ENCODE results near the gene TCEAL9. TPM values are rescaled to one million over a fixed set of nuclear protein-coding genes. Genes with fewer than 3 reads are reported as not detected.

Gene TCEAL9
- total RNA-seq (2014; rRNA removed; shearing (Covaris generic); ENCODE audit: low replicate concordance) = 13.2 and 18.8 TPM in 2 replicates

- no peaks in the 10 kb centered on the region for H3K9me3 ChIP-seq (ENCODE audit: low read length)
- DNase-seq = peak; percentile 70
- no peaks in the 10 kb centered on the region for H3K79me2 ChIP-seq (ENCODE audit: low read length)
- no peaks in the 10 kb centered on the region for H3K27me3 ChIP-seq (ENCODE audit: low read length)
- no peaks in the 10 kb centered on the region for H3K36me3 ChIP-seq (ENCODE audit: insufficient read depth, low read length)
- no peak within 1 kb of the TSS for H3K27ac ChIP-seq (ENCODE audit: low read length)
- peaks cover 8% of the 10 kb centered on the region; the same call in 1 of the 2 replicates for H3K4me1 ChIP-seq (ENCODE audit: low read length)
- H3K9ac ChIP-seq (ENCODE audit: low read length) = peak within 1 kb of the TSS; percentile 73
- H3K4me3 ChIP-seq (ENCODE audit: low read length) = peak within 1 kb of the TSS; percentile 75
- peak within 1 kb of the TSS; percentile 68 for H3K4me2 ChIP-seq (ENCODE audit: low read depth, low read length, poor library complexity, severe bottlenecking)
- no peaks in the 10 kb centered on the region for H3K9me2 ChIP-seq (replicated peaks; ENCODE audit: insufficient read depth, low read length)
- H2AFZ ChIP-seq (ENCODE audit: low read length) = peak within 1 kb of the TSS; percentile 90
- H4K20me1 ChIP-seq (ENCODE audit: insufficient read depth, low read depth, low read length) = no peaks in the 10 kb centered on the region
Observed at GRCh38 chrX:103356130-103356798, at the start of gene TCEAL9. TCEAL9 (plus strand) TSS chrX:103356506; CDS start chrX:103357685, 1,179 bp downstream.

- Histone ChIP-seq H3K4me2 (ENCODE audit: low read depth, low read length, poor library complexity, severe bottlenecking) (peak overlapping the region; percentile 66), H3K79me2 (ENCODE audit: low read length) (no peaks in the 10 kb centered on the region), H3K9me3 (ENCODE audit: low read length) (no peaks in the 10 kb centered on the region), H3K27ac (ENCODE audit: low read length) (no peak overlapping the region), H3K9me2 (replicated peaks; ENCODE audit: insufficient read depth, low read length) (no peaks in the 10 kb centered on the region), H2AFZ (ENCODE audit: low read length) (no peak overlapping the region), H3K9ac (ENCODE audit: low read length) (peak overlapping the region; percentile 66), H3K4me1 (ENCODE audit: low read length) (peaks cover 3% of the 10 kb centered on the region; the same call in 1 of the 2 replicates), H3K4me3 (ENCODE audit: low read length) (peak overlapping the region; percentile 76), H3K36me3 (ENCODE audit: insufficient read depth, low read length) (no peaks in the 10 kb centered on the region), H3K27me3 (ENCODE audit: low read length) (no peaks in the 10 kb centered on the region), H4K20me1 (ENCODE audit: insufficient read depth, low read depth, low read length) (no peaks in the 10 kb centered on the region)
- no peak for DNase-seq
Observed at GRCh38 chrX:103309860-103310554, 46.3 kb upstream of the TCEAL9 start.

- peaks cover 3% of the 10 kb centered on the region; the same call in 1 of the 2 replicates for H3K4me1 ChIP-seq (ENCODE audit: low read length)
- H3K9ac ChIP-seq (ENCODE audit: low read length) = peak within 1 kb of the TSS; percentile 66
- H2AFZ ChIP-seq (ENCODE audit: low read length) = peak within 1 kb of the TSS; percentile 86; the same call in 1 of the 2 replicates
- H3K79me2 ChIP-seq (ENCODE audit: low read length) = no peaks in the 10 kb centered on the region
- H3K27me3 ChIP-seq (ENCODE audit: low read length) = no peaks in the 10 kb centered on the region
- no peaks in the 10 kb centered on the region for H3K9me3 ChIP-seq (ENCODE audit: low read length)
- H3K9me2 ChIP-seq (replicated peaks; ENCODE audit: insufficient read depth, low read length) = no peaks in the 10 kb centered on the region
- peak; percentile 87 for DNase-seq
- H3K27ac ChIP-seq (ENCODE audit: low read length) = no peak within 1 kb of the TSS
- H3K4me2 ChIP-seq (ENCODE audit: low read depth, low read length, poor library complexity, severe bottlenecking) = peak within 1 kb of the TSS; percentile 66
- H4K20me1 ChIP-seq (ENCODE audit: insufficient read depth, low read depth, low read length) = no peaks in the 10 kb centered on the region
- peak within 1 kb of the TSS; percentile 76 for H3K4me3 ChIP-seq (ENCODE audit: low read length)
- no peaks in the 10 kb centered on the region for H3K36me3 ChIP-seq (ENCODE audit: insufficient read depth, low read length)
Observed at GRCh38 chrX:103310555-103311398, 45.5 kb upstream of the TCEAL9 start, which contains the start of gene BEX2. BEX2 (minus strand) TSS chrX:103310990; CDS start chrX:103309976, 1,014 bp downstream.

- Histone ChIP-seq H2AFZ (ENCODE audit: low read length) (0 out of 2 replicates have a peak overlapping the region, but pooled peaks have one; percentile 86), H3K79me2 (ENCODE audit: low read length) (no peaks in the 10 kb centered on the region), H3K4me3 (ENCODE audit: low read length) (peak overlapping the region; percentile 76; the same call in 1 of the 2 replicates), H3K4me1 (ENCODE audit: low read length) (peaks cover 3% of the 10 kb centered on the region; the same call in 1 of the 2 replicates), H3K36me3 (ENCODE audit: insufficient read depth, low read length) (no peaks in the 10 kb centered on the region), H3K9ac (ENCODE audit: low read length) (no peak overlapping the region), H3K9me3 (ENCODE audit: low read length) (no peaks in the 10 kb centered on the region), H3K9me2 (replicated peaks; ENCODE audit: insufficient read depth, low read length) (no peaks in the 10 kb centered on the region), H3K4me2 (ENCODE audit: low read depth, low read length, poor library complexity, severe bottlenecking) (peak overlapping the region; percentile 66), H3K27me3 (ENCODE audit: low read length) (no peaks in the 10 kb centered on the region), H4K20me1 (ENCODE audit: insufficient read depth, low read depth, low read length) (no peaks in the 10 kb centered on the region), H3K27ac (ENCODE audit: low read length) (no peak overlapping the region)
- DNase-seq = no peak
Observed at GRCh38 chrX:103311399-103311780, 44.9 kb upstream of the TCEAL9 start.

GRCh38 chrX:103329991-103330390, 26.3 kb upstream of the TCEAL9 start, which contains the start of gene TCEAL7:
TCEAL7 (plus strand) TSS chrX:103330239; CDS start chrX:103331404, 1,165 bp downstream.
- no peak for DNase-seq
- Histone ChIP-seq H3K4me3 (ENCODE audit: low read length) (no peak within 1 kb of the TSS), H3K27me3 (ENCODE audit: low read length) (no peaks in the 10 kb centered on the region), H3K4me2 (ENCODE audit: low read depth, low read length, poor library complexity, severe bottlenecking) (no peak within 1 kb of the TSS), H4K20me1 (ENCODE audit: insufficient read depth, low read depth, low read length) (no peaks in the 10 kb centered on the region), H3K9me3 (ENCODE audit: low read length) (no peaks in the 10 kb centered on the region), H2AFZ (ENCODE audit: low read length) (no peak within 1 kb of the TSS), H3K4me1 (ENCODE audit: low read length) (no peaks in the 10 kb centered on the region), H3K9me2 (replicated peaks; ENCODE audit: insufficient read depth, low read length) (no peaks in the 10 kb centered on the region), H3K36me3 (ENCODE audit: insufficient read depth, low read length) (no peaks in the 10 kb centered on the region), H3K27ac (ENCODE audit: low read length) (no peak within 1 kb of the TSS), H3K79me2 (ENCODE audit: low read length) (no peaks in the 10 kb centered on the region), H3K9ac (ENCODE audit: low read length) (no peak within 1 kb of the TSS)

- Histone ChIP-seq H2AFZ (ENCODE audit: low read length) (no peak overlapping the region), H4K20me1 (ENCODE audit: insufficient read depth, low read depth, low read length) (no peaks in the 10 kb centered on the region), H3K4me2 (ENCODE audit: low read depth, low read length, poor library complexity, severe bottlenecking) (no peak overlapping the region), H3K9ac (ENCODE audit: low read length) (no peak overlapping the region), H3K9me3 (ENCODE audit: low read length) (no peaks in the 10 kb centered on the region), H3K27me3 (ENCODE audit: low read length) (no peaks in the 10 kb centered on the region), H3K9me2 (replicated peaks; ENCODE audit: insufficient read depth, low read length) (no peaks in the 10 kb centered on the region), H3K36me3 (ENCODE audit: insufficient read depth, low read length) (no peaks in the 10 kb centered on the region), H3K27ac (ENCODE audit: low read length) (no peak overlapping the region), H3K4me3 (ENCODE audit: low read length) (no peak overlapping the region), H3K79me2 (ENCODE audit: low read length) (no peaks in the 10 kb centered on the region), H3K4me1 (ENCODE audit: low read length) (no peaks in the 10 kb centered on the region)
- DNase-seq = no peak
Observed at GRCh38 chrX:103330681-103331288, 25.5 kb upstream of the TCEAL9 start.

- H4K20me1 ChIP-seq (ENCODE audit: insufficient read depth, low read depth, low read length) = no peaks in the 10 kb centered on the region
- no peaks in the 10 kb centered on the region for H3K9me2 ChIP-seq (replicated peaks; ENCODE audit: insufficient read depth, low read length)
- no peaks in the 10 kb centered on the region for H3K79me2 ChIP-seq (ENCODE audit: low read length)
- no peaks in the 10 kb centered on the region for H3K36me3 ChIP-seq (ENCODE audit: insufficient read depth, low read length)
- no peak overlapping the region for H3K9ac ChIP-seq (ENCODE audit: low read length)
- no peaks in the 10 kb centered on the region for H3K9me3 ChIP-seq (ENCODE audit: low read length)
- no peaks in the 10 kb centered on the region for H3K4me1 ChIP-seq (ENCODE audit: low read length)
- no peak overlapping the region for H3K4me2 ChIP-seq (ENCODE audit: low read depth, low read length, poor library complexity, severe bottlenecking)
- DNase-seq = no peak
- no peak overlapping the region for H3K27ac ChIP-seq (ENCODE audit: low read length)
- H3K27me3 ChIP-seq (ENCODE audit: low read length) = no peaks in the 10 kb centered on the region
- H3K4me3 ChIP-seq (ENCODE audit: low read length) = no peak overlapping the region
- no peak overlapping the region for H2AFZ ChIP-seq (ENCODE audit: low read length)
Observed at GRCh38 chrX:103338663-103339062, 17.6 kb upstream of the TCEAL9 start.
